Spleen (tissue), 11 donors: Measurements from ENCODE around the gene TBC1D12. TPM values are rescaled to one million over a fixed set of nuclear protein-coding genes. Genes with fewer than 3 reads are reported as not detected.

ENCODE experiments used
- DNase-seq: peaks from one replicate; pipeline ENCODE4 v3.0.0-alpha.2; 2020
- H3K27ac ChIP-seq, 8 donors: fragments of 200-600 bp; sonication (generic) in 7 of 8; 1 replicate in 4 of 8; 2 replicates in 4 of 8; pipeline versions ENCODE4 v1.5.0 to v1.8.0; 2016 to 2021; ENCODE audit warnings: inconsistent platforms in 4 of 8, mild to moderate bottlenecking in 4 of 8, moderate library complexity in 1 of 8
- H3K27me3 ChIP-seq, 7 donors: fragments of 200-600 bp; sonication (generic) in 6 of 7; replicated peaks in 1 of 7; 1 replicate in 4 of 7; 2 replicates in 3 of 7; pipeline versions ENCODE4 v1.5.0 to v1.8.0; 2016 to 2021; ENCODE audit warnings: inconsistent platforms in 3 of 7, mild to moderate bottlenecking in 1 of 7
- H3K36me3 ChIP-seq, 6 donors: fragments of 200-600 bp; sonication (generic) in 5 of 6; 1 replicate in 4 of 6; 2 replicates in 2 of 6; pipeline versions ENCODE4 v1.5.0 to v1.8.0; 2016 to 2021; ENCODE audit warnings: inconsistent platforms in 2 of 6
- H3K4me1 ChIP-seq, 6 donors: fragments of 200-600 bp; sonication (generic) in 5 of 6; 1 replicate in 3 of 6; 2 replicates in 3 of 6; pipeline versions ENCODE4 v1.5.0 to v1.8.0; 2016 to 2021; ENCODE audit warnings: inconsistent platforms in 3 of 6
- H3K4me3 ChIP-seq, 8 donors: fragments of 200-600 bp; sonication (generic) in 7 of 8; 1 replicate in 4 of 8; 2 replicates in 4 of 8; pipeline versions ENCODE4 v1.5.0 to v1.8.0; 2016 to 2021; ENCODE audit warnings: inconsistent platforms in 4 of 8, mild to moderate bottlenecking in 4 of 8, moderate library complexity in 2 of 8
- H3K9me3 ChIP-seq, 8 donors: fragments of 200-600 bp; sonication (generic) in 7 of 8; 1 replicate in 4 of 8; 2 replicates in 4 of 8; pipeline versions ENCODE4 v1.5.0 to v1.8.0; 2016 to 2021; ENCODE audit warnings: inconsistent platforms in 4 of 8
- CTCF ChIP-seq, 11 experiments: fragments of 200-600 bp in 7 of 11; fragments of 450-650 bp in 4 of 11; sonication (generic) in 4 of 11; IDR thresholded peaks in 8 of 11; conservative IDR thresholded peaks in 3 of 11; 1 replicate in 7 of 11; 2 replicates in 4 of 11; pipeline versions ENCODE4 v1.4.0 to v1.8.0; 2016 to 2021; ENCODE audit warnings: antibody characterized with exemption in 11 of 11, inconsistent platforms in 4 of 11, mild to moderate bottlenecking in 1 of 11
- POLR2A ChIP-seq, 3 donors: fragments of 450-650 bp; IDR thresholded peaks; one replicate each; pipeline ENCODE4 v1.5.1; 2017; ENCODE audit warnings: antibody characterized with exemption in 3 of 3, mild to moderate bottlenecking in 1 of 3
- POLR2AphosphoS5 ChIP-seq, 3 donors: sonication (generic); formaldehyde crosslinking; IDR thresholded peaks; one replicate each; pipeline ENCODE4 v1.5.1; 2017; ENCODE audit warnings: antibody characterized with exemption in 3 of 3
- WGBS, 5 donors: extraction: QIAGEN DNeasy Blood & Tissue Kit in 3 of 5; methylation state at CpG; one replicate each; pipeline versions ENCODE4 v1.1.5 to v1.1.7; 2013 to 2018; 5-methylcytosine and 5-hydroxymethylcytosine counted together
- intact Hi-C: fragments of 100-400 bp; cut with DNase I; formaldehyde crosslinking; loops from one replicate; pipeline ENCODE4 v1.15.0; 2023; ENCODE audit warnings: low total_unique reads
- polyA plus RNA-seq, 3 donors: library from polyadenylated mRNA; stranded (reverse); fragments of 200-250 nt; gene quantifications; one replicate each; pipeline ENCODE4 v1.2.1, GENCODE V29; 2013
- total RNA-seq, 7 donors: library from RNA; depleted of rRNA in 3 of 7; stranded (reverse); fragments of >200 nt in 3 of 7; fragmentation: NEBNext Ultra II Directional in 4 of 7; extraction: Animal tissue kit (Norgen Biotek cat#: 25700) in 4 of 7; gene quantifications; one replicate each; pipeline versions ENCODE4 v1.1.0 to v1.2.1, GENCODE V29; 2016 to 2021
- donor health status: healthy with polysubstance abuse.
- donor health status: DM: no; HTN: no; CAD: no; lungs with moderate emphysema.
- donor health status: DM: no; HTN: no; CAD: no.
- donor health status: Bipolar disorder and iron deficiency.
- donor health status: healthy.
- donor health status: DM: no; HTN: no; CAD: no.
- donor health status: DM: yes; HTN: yes; CAD: no.

The TBC1D12 gene
- total and polyA plus RNA-seq, 10 donors: 6.6 to 21.6 (median 11.8) TPM

DNA sequence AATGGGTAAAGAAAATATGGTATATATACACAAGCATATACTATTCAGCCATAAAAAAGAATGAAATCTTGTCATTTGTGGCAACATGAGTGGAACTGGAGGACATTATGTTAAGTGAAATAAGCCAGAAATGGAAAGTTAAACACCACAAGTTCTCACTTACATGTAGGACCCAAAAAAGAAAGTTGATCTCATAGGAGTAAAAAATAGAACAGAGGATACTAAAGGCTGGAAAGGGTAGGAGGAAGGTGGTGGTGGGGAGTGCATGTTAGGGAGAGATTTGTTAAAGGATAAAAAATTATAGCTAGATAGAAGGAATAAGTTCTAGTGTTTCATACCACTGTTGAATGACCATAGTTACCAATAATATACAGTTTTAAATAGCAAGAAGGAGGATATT lies 48.4 kb downstream of the TBC1D12 start:
- Histone ChIP-seq H3K27me3 (no peaks in the 10 kb centered on the region), H3K27ac (no peak overlapping the region), H3K9me3 (peaks cover 3 to 35% (median 21%) of the 10 kb centered on the region in 8 donors), H3K4me3 (no peak overlapping the region), H3K4me1 (no peaks in the 10 kb centered on the region), H3K36me3 (peaks cover 0 to 26% (median 0%) of the 10 kb centered on the region in 6 donors)
- no peak for TF ChIP-seq POLR2AphosphoS5 (IDR thresholded peaks at IDR 0.05)
- TF ChIP-seq CTCF (IDR thresholded peaks at IDR 0.05 in 8 of 11, conservative IDR thresholded peaks at IDR 0.05 in 3 of 11): no peak
- TF ChIP-seq POLR2A (IDR thresholded peaks at IDR 0.05): no peak
- intact Hi-C loops: no loop called here
- DNase-seq: no peak

GRCh38 chr10:94451883-94452519 lies 49.7 kb downstream of the TBC1D12 start:
- no peak overlapping the region for H3K27ac ChIP-seq
- 86 to 97% (median 96%) methylated on average over 1 of the region's 1 CpG for WGBS, 5 donors
- H3K27me3 ChIP-seq: no peaks in the 10 kb centered on the region
- H3K4me3 ChIP-seq: no peak overlapping the region
- DNase-seq: no peak
- peaks cover 0 to 26% (median 0%) of the 10 kb centered on the region in 6 donors for H3K36me3 ChIP-seq
- peaks cover 3 to 39% (median 28%) of the 10 kb centered on the region in 8 donors for H3K9me3 ChIP-seq
- TF ChIP-seq POLR2A (IDR thresholded peaks at IDR 0.05) (no peak), POLR2AphosphoS5 (IDR thresholded peaks at IDR 0.05) (no peak), CTCF (IDR thresholded peaks at IDR 0.05 in 8 of 11, conservative IDR thresholded peaks at IDR 0.05 in 3 of 11) (no peak)
- intact Hi-C loops: no loop called here
- no peaks in the 10 kb centered on the region for H3K4me1 ChIP-seq

GRCh38 chr10:94456942-94457341 lies 54.6 kb downstream of the TBC1D12 start:
- Histone ChIP-seq H3K9me3 (peaks cover 3 to 61% (median 44%) of the 10 kb centered on the region in 8 donors), H3K4me3 (no peak overlapping the region), H3K36me3 (peaks cover 0 to 38% (median 0%) of the 10 kb centered on the region in 6 donors), H3K4me1 (no peaks in the 10 kb centered on the region), H3K27ac (no peak overlapping the region), H3K27me3 (no peaks in the 10 kb centered on the region)
- TF ChIP-seq POLR2A (IDR thresholded peaks at IDR 0.05) (no peak), POLR2AphosphoS5 (IDR thresholded peaks at IDR 0.05) (no peak), CTCF (IDR thresholded peaks at IDR 0.05 in 8 of 11, conservative IDR thresholded peaks at IDR 0.05 in 3 of 11) (no peak)
- WGBS, 5 donors: 90 to 94% (median 94%) methylated on average over 2 of the region's 2 CpGs
- intact Hi-C loops: no loop called here
- DNase-seq: no peak

- intact Hi-C loops: no loop called here
Measured at GRCh38 chr10:94459385-94459784, 57.0 kb downstream of the TBC1D12 start.

More at GRCh38 chr10:94459385-94459784, 57.0 kb downstream of the TBC1D12 start:
- Histone ChIP-seq H3K4me1 (no peaks in the 10 kb centered on the region), H3K9me3 (peaks cover 3 to 71% (median 54%) of the 10 kb centered on the region in 8 donors), H3K36me3 (peaks cover 0 to 27% (median 0%) of the 10 kb centered on the region in 6 donors), H3K4me3 (no peak overlapping the region), H3K27me3 (no peaks in the 10 kb centered on the region), H3K27ac (no peak overlapping the region)
- DNase-seq: no peak
- WGBS, 5 donors: 94 to 97% (median 96%) methylated on average over 20 to 25 of the region's 25 CpGs
- TF ChIP-seq POLR2AphosphoS5 (IDR thresholded peaks at IDR 0.05) (peak in 1 of 3 donors; percentile 39), POLR2A (IDR thresholded peaks at IDR 0.05) (no peak)
